Measurements from ENCODE around the gene ASPSCR1. TPM values are rescaled to one million over a fixed set of nuclear protein-coding genes. Genes with fewer than 3 reads are reported as not detected.
A peak's percentile ranks its signal among the peaks of the same experiment; 100 is the strongest.

The ASPSCR1 gene
- total and polyA plus RNA-seq, 5 donors, result 16.6 to 28.9 (median 21.2) TPM

- intact Hi-C loops (cut with DNase I), result loop anchor here in 1 of 4 donors (5.0 kb wide), 1 partner anchor 123 kb away; no protein-coding TSS in a partner anchor
Measured at GRCh38 chr17:82028966-82029365, 51.5 kb downstream of the ASPSCR1 start.

GRCh38 chr17:82029391-82029790 lies 52.0 kb downstream of the ASPSCR1 start:
- ATAC-seq (no peak), DNase-seq (no peak)
- Histone ChIP-seq H3K27ac (ENCODE audit: low read length) (no peak overlapping the region), H3K4me3 (ENCODE audit: low read length) (no peak overlapping the region), H3K27me3 (ENCODE audit: control insufficient read depth, insufficient read depth) (no peaks in the 10 kb centered on the region), H3K4me1 (ENCODE audit: control insufficient read depth, insufficient read depth, low read length) (no peaks in the 10 kb centered on the region), H3K9me3 (ENCODE audit: control insufficient read depth, low read length) (no peaks in the 10 kb centered on the region)
- intact Hi-C loops (cut with DNase I), result loop anchor here in 1 of 4 donors (5.0 kb wide), 1 partner anchor 123 kb away; no protein-coding TSS in a partner anchor
- 95% methylated on average over 16 of the region's 16 CpGs for WGBS

More at GRCh38 chr17:82028966-82029365, 51.5 kb downstream of the ASPSCR1 start:
- H3K4me3 ChIP-seq (ENCODE audit: low read length), result no peak overlapping the region
- no peaks in the 10 kb centered on the region for H3K27me3 ChIP-seq (ENCODE audit: control insufficient read depth, insufficient read depth)
- no peaks in the 10 kb centered on the region for H3K4me1 ChIP-seq (ENCODE audit: control insufficient read depth, insufficient read depth, low read length)
- no peak for ATAC-seq
- no peak for DNase-seq
- WGBS, result 99% methylated on average over 9 of the region's 9 CpGs
- H3K27ac ChIP-seq (ENCODE audit: low read length), result no peak overlapping the region
- H3K9me3 ChIP-seq (ENCODE audit: control insufficient read depth, low read length), result no peaks in the 10 kb centered on the region

GRCh38 chr17:82029990-82030469 lies 52.6 kb downstream of the ASPSCR1 start:
- Histone ChIP-seq H3K4me1 (ENCODE audit: control insufficient read depth, insufficient read depth, low read length) (no peaks in the 10 kb centered on the region), H3K27me3 (ENCODE audit: control insufficient read depth, insufficient read depth) (no peaks in the 10 kb centered on the region), H3K9me3 (ENCODE audit: control insufficient read depth, low read length) (no peaks in the 10 kb centered on the region), H3K27ac (ENCODE audit: low read length) (no peak overlapping the region), H3K4me3 (ENCODE audit: low read length) (no peak overlapping the region)
- intact Hi-C loops (cut with DNase I), result loop anchor here in 3 of 4 donors (2.0 to 5.0 kb wide), 2 partner anchors 122 to 125 kb away; no protein-coding TSS in a partner anchor
- WGBS, result 67% methylated on average over 31 of the region's 31 CpGs
- ATAC-seq, result peak in 1 of 2 donors; percentile 4
- DNase-seq, result no peak

GRCh38 chr17:82030470-82031302 lies 53.3 kb downstream of the ASPSCR1 start:
- H3K27me3 ChIP-seq (ENCODE audit: control insufficient read depth, insufficient read depth), result no peaks in the 10 kb centered on the region
- no peaks in the 10 kb centered on the region for H3K9me3 ChIP-seq (ENCODE audit: control insufficient read depth, low read length)
- H3K27ac ChIP-seq (ENCODE audit: low read length), result no peak overlapping the region
- peak; percentile 74 to 81 for ATAC-seq
- intact Hi-C loops (cut with DNase I), result loop anchor here in 2 of 4 donors (2.0 kb wide), 1 partner anchor 124 kb away; no protein-coding TSS in a partner anchor
- DNase-seq, result peak; percentile 85 to 94 (median 92)
- no peaks in the 10 kb centered on the region for H3K4me1 ChIP-seq (ENCODE audit: control insufficient read depth, insufficient read depth, low read length)
- H3K4me3 ChIP-seq (ENCODE audit: low read length), result peak overlapping the region; percentile 23
- WGBS, result 1% methylated on average over 94 of the region's 94 CpGs

- Histone ChIP-seq H3K4me1 (ENCODE audit: control insufficient read depth, insufficient read depth, low read length) (peaks cover 2% of the 10 kb centered on the region), H3K27ac (ENCODE audit: low read length) (no peak within 1 kb of the TSS), H3K27me3 (ENCODE audit: control insufficient read depth, insufficient read depth) (no peaks in the 10 kb centered on the region), H3K9me3 (ENCODE audit: control insufficient read depth, low read length) (no peaks in the 10 kb centered on the region), H3K4me3 (ENCODE audit: low read length) (peak within 1 kb of the TSS; percentile 23)
- WGBS, result under 1% methylated on average over 96 of the region's 96 CpGs
- DNase-seq (no peak), ATAC-seq (peak in 1 of 2 donors; percentile 4)
- intact Hi-C loops (cut with DNase I), result loop anchor here in 2 of 4 donors (2.0 kb wide), 1 partner anchor 123 kb away; no protein-coding TSS in a partner anchor
Measured at GRCh38 chr17:82031303-82031884, 54.0 kb downstream of the ASPSCR1 start, which contains the start of gene RAC3. Gene RAC3, plus strand, starts transcription at chr17:82031678. Its CDS starts 84 bp downstream, at chr17:82031762.

GRCh38 chr17:82031885-82032627 lies 54.6 kb downstream of the ASPSCR1 start:
- ATAC-seq (no peak), DNase-seq (no peak)
- no peaks in the 10 kb centered on the region for H3K27me3 ChIP-seq (ENCODE audit: control insufficient read depth, insufficient read depth)
- H3K9me3 ChIP-seq (ENCODE audit: control insufficient read depth, low read length), result no peaks in the 10 kb centered on the region
- H3K4me3 ChIP-seq (ENCODE audit: low read length), result peak overlapping the region; percentile 23
- no peak overlapping the region for H3K27ac ChIP-seq (ENCODE audit: low read length)
- intact Hi-C loops (cut with DNase I), result loop anchor here in 3 of 4 donors (2.0 kb wide), 2 partner anchors 121 to 123 kb away; no protein-coding TSS in a partner anchor
- peaks cover 4% of the 10 kb centered on the region for H3K4me1 ChIP-seq (ENCODE audit: control insufficient read depth, insufficient read depth, low read length)
- 11% methylated on average over 59 of the region's 59 CpGs for WGBS

- H3K9me3 ChIP-seq (ENCODE audit: control insufficient read depth, low read length), result no peaks in the 10 kb centered on the region
- H3K27ac ChIP-seq (ENCODE audit: low read length), result no peak overlapping the region
- H3K4me3 ChIP-seq (ENCODE audit: low read length), result no peak overlapping the region
- no peak for DNase-seq
- intact Hi-C loops (cut with DNase I), result loop anchor here in 1 of 4 donors (2.0 kb wide), 1 partner anchor 119 kb away; no protein-coding TSS in a partner anchor
- 94% methylated on average over 38 of the region's 38 CpGs for WGBS
- H3K27me3 ChIP-seq (ENCODE audit: control insufficient read depth, insufficient read depth), result no peaks in the 10 kb centered on the region
- peaks cover 4% of the 10 kb centered on the region for H3K4me1 ChIP-seq (ENCODE audit: control insufficient read depth, insufficient read depth, low read length)
- no peak for ATAC-seq
Measured at GRCh38 chr17:82033359-82034085, 56.1 kb downstream of the ASPSCR1 start.

GRCh38 chr17:82034371-82035011 lies 57.1 kb downstream of the ASPSCR1 start:
- Histone ChIP-seq H3K27me3 (ENCODE audit: control insufficient read depth, insufficient read depth) (no peaks in the 10 kb centered on the region), H3K27ac (ENCODE audit: low read length) (no peak overlapping the region), H3K9me3 (ENCODE audit: control insufficient read depth, low read length) (no peaks in the 10 kb centered on the region), H3K4me3 (ENCODE audit: low read length) (no peak overlapping the region), H3K4me1 (ENCODE audit: control insufficient read depth, insufficient read depth, low read length) (peaks cover 4% of the 10 kb centered on the region)
- ATAC-seq (no peak), DNase-seq (no peak)
- 83% methylated on average over 23 of the region's 23 CpGs for WGBS
- intact Hi-C loops (cut with DNase I), result no loop called here

GRCh38 chr17:82035488-82035887 lies 58.1 kb downstream of the ASPSCR1 start:
- no peaks in the 10 kb centered on the region for H3K9me3 ChIP-seq (ENCODE audit: control insufficient read depth, low read length)
- H3K27me3 ChIP-seq (ENCODE audit: control insufficient read depth, insufficient read depth), result no peaks in the 10 kb centered on the region
- ATAC-seq (no peak), DNase-seq (no peak)
- H3K4me1 ChIP-seq (ENCODE audit: control insufficient read depth, insufficient read depth, low read length), result peaks cover 4% of the 10 kb centered on the region
- WGBS, result 92% methylated on average over 8 of the region's 8 CpGs
- H3K27ac ChIP-seq (ENCODE audit: low read length), result no peak overlapping the region
- H3K4me3 ChIP-seq (ENCODE audit: low read length), result no peak overlapping the region
- intact Hi-C loops (cut with DNase I), result no loop called here
